PC-3 (cell line): ENCODE data around the gene RAB29.

Source experiments
- CTCF ChIP-seq: fragments of 300-600 bp; sonication (generic); conservative IDR thresholded peaks from 2 replicates; pipeline ENCODE4 v1.5.1; 2017; ENCODE audit warnings: antibody characterized with exemption, low read depth, mild to moderate bottlenecking, low read length
- EZH2phosphoT487 ChIP-seq: fragments of 300-600 bp; sonication (generic); IDR thresholded peaks from 2 replicates; pipeline ENCODE4 v1.6.1; 2018; ENCODE audit warnings: mild to moderate bottlenecking, antibody characterized with exemption, low read length, borderline replicate concordance

- TF ChIP-seq EZH2phosphoT487 = no peak
- TF ChIP-seq CTCF = no peak
These were observed 2.7 kb upstream of the RAB29 start for GRCh38 chr1:205777994-205778393.
